Inferior parietal cortex (tissue), 1 donor: ENCODE results near the gene MYLK.

Experiments
- DNase-seq: peaks from one replicate; pipeline ENCODE4 v3.0.0-alpha.2; 2016; ENCODE audit errors: extremely low spot score

Gene MYLK

DNA sequence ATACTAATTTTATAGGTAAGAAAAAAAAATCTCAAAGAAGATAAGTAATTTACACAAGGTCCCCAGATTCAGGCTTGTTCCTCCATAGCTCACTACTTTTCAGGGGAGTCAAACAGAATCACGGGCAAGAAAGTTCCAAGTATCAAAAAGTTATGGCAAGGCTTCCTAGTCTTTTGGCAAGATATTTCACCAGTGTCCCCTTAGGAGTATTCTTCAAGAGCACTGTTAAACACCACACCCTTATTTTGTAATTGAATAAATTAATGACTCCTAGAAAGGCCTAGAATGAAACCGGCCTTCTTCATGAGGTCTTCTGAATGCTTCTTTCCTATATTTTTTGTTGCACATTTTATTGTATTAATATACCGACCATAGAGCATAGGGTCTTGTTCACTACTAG, 109.7 kb downstream of the MYLK start:
- no peak for DNase-seq

DNA sequence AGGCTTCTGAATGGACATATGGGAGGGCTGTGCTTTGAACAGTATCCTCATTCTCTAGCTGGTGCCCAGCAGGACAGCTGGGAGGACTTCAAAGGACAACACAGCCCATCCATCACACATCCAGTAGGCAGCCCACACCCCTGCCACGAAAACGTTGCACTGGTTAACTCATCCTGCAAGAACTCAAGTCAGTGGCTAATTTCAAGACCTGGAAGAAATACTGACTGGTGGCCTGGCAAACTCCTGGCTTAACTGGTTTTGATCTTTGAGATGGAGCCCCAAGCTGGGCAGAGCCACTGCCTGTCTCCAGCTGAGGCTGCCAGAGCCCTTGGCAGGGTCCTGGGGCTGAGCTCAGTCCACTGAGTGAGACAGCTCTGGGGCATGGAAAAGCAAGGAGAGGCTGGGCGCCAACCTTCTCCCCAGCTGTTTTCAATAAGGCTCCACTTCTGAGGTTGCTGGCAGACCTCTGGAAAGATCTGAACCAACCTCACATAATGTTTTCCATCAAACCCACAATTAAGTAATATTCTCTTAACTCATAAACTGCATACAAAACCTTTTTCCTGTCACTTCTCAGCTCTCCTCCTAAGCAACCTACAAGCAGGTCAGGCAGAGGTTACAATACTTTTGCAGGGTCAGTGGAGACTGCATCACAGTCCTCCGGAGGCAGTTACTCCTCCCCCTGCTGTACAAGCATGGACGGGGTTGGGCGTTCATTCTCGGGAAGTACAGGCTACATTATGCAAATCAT, 110.3 kb downstream of the MYLK start:
- peak; percentile 58 for DNase-seq

DNA sequence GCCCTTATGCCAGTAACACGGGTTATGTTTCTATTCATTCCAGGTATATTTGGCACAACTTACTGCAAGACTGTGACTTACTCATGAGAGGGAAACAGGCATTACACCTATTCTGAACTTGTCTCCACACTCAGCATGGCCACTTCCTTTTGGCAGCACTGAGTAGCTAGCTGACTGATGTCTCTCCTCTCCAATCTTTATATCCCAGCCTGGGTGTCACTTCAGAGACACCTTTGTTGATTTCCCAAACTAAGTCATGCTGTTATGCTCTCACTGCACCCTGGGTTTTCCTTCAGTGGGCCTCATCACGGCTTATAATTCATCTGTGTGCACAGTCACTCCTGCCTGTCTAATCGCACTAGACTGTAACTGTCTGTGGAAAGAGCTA, 114.8 kb downstream of the MYLK start:
- no peak for DNase-seq

DNA sequence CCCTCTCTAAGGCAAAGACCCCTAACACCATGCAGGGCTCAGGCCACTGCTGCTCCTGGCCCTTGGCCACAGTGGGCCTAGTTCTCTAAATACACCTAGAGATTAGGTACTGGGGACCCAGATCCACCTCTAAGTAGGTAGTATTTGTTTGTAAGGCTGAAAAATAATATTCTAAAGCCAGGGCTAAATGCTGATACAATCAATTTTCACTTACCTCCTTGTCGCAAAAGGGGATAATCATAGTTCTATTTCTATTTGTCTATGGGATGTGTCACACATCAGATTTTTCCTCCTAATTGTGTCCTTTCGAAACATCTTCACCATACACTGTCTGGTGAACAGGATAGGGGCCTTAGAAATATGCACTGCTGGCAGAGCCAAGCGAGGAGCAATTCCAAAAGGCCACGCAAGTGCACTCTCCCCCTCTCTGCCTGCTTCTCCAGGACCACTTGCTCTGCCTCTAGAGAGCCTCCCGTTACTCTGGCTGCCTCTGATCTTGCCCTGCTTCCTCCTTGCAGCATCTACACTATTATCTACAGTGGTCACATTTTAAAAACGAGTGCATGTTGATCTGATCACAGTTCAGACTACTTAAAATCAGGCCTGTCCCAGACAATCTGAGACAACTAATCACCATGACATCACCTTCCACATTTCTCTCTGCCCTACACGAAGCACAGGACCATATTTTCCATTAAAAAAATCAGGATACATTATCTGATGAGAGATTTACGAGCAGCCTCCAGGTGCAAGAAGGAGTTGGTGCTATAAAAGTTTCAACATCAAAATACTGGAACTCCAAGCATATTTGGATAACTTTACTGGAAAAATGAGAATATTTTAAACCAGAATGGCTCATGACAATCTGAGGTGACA, 115.4 kb downstream of the MYLK start:
- no peak for DNase-seq

DNA sequence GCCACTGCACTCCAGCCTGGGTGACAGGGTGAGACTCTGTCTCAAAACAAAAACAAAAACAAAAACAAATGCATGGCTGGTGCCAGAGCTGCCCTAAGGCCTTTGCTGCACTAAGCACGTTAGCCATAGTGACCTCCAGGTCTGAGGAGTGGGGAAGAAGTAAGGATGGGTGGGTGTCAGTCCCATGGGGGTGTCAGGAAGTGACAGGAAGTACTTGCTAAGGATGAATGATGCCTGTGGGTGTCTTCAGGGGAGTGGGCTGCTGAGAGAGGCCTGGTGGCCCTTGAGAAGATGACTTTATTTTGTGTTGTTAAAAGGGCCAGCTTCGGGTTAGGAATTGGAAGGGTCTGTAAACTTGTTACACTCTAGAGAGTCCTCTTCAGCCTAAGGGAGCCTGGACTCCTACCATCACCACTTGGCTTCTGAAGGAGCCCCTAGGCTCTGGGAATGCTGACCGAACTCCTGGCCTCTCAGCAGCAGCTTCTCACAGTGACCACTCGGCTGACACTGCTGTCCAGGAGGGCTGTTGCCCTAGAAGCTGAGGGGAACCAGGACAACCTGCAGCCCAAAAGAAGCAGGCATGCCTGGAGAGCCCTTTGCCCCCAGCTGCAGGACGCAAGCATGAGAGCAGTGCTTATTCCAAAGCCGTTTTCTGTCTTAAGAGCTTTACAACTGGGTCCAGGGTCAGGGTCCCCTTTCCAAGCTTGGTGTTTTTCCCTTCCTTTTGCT, 116.4 kb downstream of the MYLK start:
- no peak for DNase-seq

DNA sequence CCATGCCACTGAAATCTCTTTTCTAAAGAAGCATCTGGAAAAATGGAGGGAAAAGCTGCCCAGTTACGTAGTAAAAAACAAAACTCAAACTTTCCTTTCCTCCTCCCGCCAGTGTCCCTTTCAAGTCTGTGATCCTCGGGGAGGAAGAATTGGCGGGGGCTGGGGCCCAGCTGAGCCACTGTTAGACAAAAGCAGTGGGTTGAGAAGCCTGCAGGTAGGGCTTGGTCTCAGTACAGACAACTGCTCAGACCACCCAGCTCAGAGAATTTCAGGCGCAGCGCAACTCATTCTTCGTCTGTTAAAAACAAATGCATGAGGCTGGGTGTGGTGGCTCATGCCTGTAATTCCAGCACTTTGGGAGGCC, 117.1 kb downstream of the MYLK start:
- no peak for DNase-seq

DNA sequence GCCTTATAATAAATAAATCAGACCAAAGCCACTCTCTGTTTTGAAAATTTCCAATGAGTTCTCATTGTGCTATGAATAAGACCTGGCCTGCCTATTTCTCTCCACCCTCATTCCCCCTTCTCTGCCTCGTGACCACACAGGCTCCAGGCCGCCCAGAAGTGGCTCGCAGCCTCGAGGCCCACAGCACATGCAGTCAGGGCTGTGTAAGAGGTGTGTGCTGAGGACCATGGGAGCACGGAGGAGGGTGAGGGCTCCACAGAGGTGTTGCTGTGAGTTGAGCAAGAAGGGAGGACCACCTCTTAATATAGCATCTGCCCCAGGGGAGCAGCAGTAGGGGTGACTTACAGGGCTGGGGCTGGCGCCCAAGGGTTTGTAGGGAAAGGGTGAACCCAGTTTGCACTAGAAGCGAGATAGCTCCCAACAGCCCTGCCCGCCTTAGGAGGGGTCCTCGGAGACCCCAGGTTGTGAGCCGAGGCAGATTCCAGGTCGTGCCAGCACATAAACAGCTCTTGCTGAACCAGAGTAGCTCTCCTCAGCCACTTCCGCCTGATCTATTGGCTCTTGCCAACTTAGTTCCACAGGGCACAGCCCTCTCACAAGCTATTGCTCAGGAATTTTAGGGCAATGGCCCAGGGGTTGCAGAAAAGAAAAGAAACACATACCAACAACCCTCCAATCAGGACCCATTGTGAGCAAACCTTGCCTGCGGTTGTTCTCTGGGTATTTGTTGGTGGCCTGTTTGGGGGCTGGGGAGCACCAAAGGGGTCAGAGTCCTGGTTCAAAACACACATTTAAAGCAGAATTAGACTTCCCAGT, 117.7 kb downstream of the MYLK start:
- DNase-seq: no peak

DNA sequence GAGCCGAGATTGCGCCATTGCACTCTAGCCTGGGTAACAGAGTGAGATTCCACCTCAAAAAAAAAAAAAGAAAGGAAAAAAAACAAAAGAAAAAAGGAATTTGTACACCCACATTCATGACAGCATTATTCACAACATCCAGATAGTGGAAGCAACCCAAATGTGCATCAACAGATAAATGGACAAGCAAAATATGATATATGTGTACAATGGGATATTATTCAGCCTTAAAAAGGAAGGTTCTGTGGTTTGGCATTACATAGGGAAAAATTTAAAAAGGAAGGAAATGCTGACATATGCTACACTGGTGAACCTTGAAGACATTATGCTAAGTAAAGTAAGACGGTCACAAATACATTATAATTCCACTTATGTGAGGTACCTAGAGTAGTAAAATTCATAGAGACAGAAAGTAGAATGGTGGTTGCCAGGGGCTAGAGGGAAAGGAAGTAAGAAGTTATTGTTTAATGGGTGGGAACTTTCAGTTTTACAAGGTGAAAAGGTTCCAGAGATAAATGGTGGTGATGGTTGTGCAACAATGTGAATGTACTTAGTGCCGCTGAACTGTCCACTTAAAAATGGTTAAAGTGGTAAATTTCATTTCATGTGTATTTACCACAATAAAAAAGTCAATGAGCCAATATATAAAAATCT, 118.5 kb downstream of the MYLK start:
- DNase-seq: no peak

DNA sequence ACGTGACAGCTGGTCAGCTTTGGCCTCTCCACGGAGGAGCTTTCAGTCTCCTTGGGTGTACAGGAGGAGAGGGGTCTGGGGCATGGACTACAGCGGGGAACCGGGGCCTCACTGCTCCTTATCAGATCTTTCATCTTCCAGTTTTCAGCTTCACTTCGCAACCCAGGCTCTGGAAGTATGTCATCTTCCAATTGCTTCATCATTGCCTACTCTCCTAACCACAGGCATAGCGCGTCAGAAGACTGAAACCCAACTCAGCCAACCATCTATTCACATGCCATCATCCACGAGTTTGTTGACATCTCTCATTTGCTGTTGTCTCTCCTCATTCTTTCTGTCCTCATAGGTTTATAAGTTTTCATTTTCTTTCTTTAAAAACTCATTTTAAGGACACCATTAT, 119.5 kb downstream of the MYLK start:
- no peak for DNase-seq

DNA sequence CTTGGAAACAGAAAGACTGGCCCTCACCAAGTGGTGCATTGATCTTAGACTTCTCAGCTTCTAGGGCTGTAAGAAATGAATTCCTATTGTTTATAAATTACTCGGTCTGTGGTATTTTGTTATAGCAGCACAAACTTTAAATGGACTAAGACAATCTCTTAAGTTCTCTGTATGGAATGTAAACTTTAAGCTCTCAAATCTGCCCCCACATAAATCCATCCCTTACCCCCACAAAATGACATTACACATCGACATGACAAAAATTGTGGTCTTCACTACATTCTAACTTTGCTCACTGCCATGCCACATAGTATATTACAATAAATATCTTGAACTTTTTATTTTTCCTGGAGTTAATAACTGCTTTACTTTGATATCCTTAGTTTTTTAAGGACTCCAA, 121.3 kb downstream of the MYLK start:
- no peak for DNase-seq

DNA sequence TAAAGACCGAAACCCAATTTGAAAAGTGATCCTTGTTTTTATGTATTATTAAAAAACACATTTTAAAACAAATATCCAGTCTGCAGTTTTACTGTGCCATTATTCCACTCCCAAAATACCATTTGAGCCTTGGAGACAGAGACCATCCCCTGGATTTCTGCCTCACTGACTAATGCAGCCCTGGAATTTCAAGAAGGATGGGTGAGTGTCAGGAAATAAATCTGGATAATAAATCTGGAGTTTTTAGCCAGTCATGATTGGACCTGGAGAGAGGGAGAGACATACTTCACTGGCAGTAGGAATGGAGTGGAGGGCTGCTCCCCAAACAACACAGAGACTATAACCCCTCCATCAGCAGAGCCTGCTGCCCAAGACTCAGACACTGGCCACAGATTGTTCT, 123.3 kb downstream of the MYLK start:
- no peak for DNase-seq

DNA sequence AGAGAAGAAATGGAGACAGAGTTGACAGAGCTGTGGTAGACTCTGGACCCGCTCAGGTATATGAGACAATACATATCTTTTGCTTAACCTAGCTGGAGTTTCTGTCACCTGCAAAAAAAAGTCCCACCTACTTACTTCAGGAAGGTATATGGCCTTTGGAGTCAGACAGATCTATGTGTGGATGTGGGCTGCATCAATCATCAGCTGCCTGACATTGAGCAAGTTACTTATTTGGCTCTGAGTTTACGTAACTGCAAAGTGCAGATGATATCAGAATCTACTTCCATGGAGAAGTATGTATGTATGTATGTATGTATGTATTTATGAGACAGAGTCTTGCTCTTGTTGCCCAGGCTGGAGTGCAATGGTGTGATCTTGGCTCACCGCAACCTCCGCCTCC, 124.3 kb downstream of the MYLK start:
- DNase-seq: no peak

DNA sequence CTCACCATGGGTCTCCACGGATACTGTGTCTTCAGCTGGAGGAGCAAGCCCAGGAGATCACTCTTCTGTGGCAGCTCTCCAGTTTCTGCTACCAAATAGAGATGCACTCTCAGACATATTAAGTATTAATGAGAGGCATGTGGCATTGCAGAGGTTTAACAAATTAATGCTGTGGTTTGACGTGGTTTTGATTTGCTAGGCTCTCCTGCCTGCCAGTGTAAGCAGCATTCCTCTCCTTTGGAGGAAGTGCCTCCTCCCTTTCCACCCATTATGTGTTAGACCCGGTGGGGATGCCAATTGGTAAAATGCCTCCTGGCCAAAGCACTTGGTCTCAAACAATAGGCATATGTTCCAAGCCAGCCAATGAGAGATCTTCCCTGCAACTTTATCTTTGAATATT, 124.8 kb downstream of the MYLK start:
- no peak for DNase-seq

DNA sequence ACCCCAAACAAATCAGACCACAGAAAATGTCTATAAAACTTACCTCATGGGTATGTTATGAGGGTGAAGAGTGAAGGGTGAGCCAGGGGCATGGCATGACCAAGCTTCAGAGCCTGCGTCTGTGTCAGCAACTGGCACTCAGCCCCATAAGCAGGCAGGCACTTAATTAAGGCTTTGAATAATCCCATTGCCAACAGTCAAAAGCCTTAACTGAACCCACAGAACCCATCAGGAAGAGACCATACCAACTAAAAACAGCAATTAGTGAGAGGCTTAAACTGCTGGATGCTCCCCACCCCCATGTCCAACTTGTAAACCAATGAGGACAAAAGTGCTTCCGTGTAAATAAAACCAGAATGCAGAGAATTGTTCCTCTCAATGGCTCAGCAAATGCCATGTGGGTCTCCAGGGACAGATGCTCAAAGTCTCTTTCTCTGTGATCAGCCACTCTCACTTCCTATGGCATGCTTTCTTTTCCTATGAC, 126.0 kb downstream of the MYLK start:
- DNase-seq: peak; percentile 9

DNA sequence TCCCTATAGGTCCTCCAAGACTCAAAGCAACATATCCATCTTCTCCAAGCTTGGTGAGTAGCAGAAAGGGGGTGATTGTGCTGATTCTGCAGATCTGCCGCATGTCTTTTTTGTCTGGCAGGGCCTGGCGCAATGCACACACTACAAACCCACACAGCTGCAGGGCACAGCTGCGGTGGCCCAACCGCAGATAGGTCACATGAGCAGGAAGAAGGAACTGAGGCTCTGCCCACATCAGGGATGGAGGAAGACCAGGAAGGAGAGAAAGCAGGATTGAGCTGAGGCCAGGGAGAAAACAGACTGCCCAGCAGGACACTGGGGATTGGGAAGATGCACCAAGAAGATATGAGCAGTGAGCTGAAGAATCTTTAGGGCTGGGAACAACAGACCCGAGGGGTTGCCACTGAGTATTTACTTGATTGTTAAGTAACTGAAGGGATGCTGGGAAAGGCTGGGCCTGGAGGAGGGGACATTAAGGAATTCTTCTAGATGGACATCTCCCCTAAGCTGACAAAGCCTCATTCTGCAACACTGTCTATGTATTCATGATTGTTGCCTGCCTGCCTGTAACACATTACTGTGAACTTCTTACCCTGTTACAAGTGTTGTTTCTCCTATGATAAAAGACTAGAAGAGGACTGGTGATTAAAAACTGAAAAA, 126.7 kb downstream of the MYLK start:
- peak; percentile 69 for DNase-seq

DNA sequence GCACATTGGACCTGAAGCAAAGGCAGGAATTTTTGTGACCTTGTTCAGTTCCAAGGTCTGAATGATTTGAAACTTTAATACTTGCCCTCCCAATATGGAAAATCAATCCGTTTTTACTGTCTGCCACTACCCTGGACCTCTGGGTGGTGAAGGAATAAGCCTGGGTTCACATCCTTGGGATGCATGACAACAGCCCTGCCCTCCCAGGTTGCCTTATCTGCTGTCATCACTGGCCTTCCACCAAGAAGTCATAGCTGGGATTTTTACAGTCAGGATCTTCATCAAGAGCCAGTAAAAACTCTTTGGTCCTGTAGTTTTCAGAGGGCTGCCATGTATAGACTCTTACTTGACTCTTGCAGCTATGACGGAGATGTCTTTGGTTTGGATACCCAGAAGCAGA, 128.6 kb downstream of the MYLK start:
- no peak for DNase-seq

DNA sequence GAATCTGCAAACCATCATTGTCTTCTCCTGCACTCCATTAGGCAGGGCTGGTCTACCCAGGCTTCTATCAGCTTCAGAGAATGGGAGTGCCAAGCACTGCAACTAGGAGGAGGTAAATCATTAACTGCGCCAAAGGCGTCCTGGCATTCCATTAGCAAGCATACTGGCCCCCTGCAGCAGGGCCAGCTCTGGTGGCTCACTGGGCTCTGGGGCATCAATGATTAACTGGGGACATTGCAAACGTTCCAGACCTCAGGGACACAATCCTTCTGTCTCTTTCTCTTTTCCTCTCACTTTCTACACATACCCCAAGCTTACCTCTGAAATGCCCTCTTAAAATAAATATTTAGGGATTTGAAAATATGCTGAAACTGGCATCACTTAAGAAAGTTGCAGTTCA, 129.0 kb downstream of the MYLK start:
- no peak for DNase-seq

DNA sequence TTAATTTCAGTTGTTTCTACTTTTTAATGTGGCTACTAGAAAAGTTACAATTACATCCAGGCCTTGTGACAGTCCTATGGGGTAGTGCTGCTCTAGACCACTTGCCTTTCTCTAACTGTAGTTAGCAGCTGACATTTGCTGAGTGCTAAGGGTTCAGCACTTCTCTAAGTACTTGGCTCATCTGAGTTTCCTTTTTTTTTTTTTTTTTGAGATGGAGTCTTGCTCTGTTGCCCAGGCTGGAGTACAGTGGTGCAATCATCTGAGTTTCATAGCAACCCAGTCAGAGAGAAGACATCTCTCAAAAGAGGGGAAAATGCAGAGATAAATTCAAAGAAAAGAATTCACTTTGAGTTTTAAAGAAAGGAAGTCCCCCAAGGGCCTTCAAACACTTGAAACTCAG, 130.8 kb downstream of the MYLK start:
- DNase-seq: no peak

DNA sequence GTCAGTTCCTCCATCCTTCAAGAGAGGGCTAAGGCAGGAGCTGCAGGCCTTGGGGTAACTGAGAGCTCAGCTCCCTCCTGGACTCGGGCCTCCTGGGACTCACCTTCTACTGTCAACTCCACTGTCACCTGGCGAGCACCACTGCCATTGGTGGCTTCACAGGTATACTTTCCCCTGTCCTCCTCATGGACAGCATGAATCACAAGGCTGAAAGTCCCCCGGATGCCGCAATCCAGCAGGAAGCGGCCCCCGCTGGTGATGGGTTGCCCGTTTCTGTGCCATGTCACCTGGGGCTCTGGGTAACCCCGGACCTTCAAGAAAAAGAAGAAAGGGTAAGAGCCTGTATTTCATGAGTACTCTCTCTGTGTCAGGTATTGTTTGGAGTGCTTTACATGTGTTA, 131.9 kb downstream of the MYLK start:
- no peak for DNase-seq

DNA sequence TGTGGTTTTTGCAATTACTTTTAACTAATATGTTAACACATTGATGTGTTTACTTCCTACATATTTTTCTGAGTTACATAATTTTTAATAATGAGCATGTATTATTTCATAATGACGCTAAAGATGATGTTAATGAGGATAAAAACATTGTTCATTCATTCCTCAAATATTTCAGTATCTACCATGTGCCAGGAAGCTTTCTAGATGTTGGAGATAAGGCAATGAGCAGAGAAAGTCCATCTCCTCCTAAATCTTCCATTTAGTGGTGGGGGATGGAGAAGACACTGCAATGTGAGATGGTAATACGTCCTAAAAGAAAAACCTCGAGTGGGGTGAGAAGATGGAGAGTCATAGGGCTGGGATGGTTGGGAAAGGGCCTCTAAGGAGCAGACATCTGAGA, 132.7 kb downstream of the MYLK start:
- DNase-seq: no peak
